Globus pallidus (tissue), 1 donor: ENCODE results near the gene CLDN3.
A peak's percentile ranks its signal among the peaks of the same experiment; 100 is the strongest.
"Not testable (repeated sequence)": the region's sequence is repeated elsewhere in the genome, so short reads cannot be mapped to it uniquely, and the experiment has no call there.

Experiments
- DNase-seq: peaks from one replicate; pipeline ENCODE4 v3.0.0-alpha.2; 2015; ENCODE audit warnings: low spot score

CLDN3 gene

DNA sequence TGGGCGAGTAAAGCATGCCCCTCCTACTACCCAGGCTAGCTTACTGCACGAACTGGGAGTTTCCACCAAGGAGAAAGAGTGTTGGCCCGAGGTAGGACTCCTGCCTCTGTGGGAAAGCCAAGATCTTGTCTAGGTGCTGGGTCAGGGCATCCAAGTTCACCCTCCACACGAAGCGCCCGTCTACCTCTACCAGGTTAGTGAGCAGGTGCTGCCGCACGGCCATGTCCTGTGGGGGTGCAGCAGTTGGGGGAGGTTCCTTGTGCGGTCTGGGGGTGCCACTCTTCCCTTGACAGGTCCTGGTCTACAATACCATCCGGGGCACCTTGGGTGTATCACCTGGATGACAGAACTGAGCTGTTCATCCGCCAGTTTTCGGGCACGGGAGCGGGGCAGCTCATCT, 33.2 kb downstream of the CLDN3 start:
- no peak for DNase-seq

DNA sequence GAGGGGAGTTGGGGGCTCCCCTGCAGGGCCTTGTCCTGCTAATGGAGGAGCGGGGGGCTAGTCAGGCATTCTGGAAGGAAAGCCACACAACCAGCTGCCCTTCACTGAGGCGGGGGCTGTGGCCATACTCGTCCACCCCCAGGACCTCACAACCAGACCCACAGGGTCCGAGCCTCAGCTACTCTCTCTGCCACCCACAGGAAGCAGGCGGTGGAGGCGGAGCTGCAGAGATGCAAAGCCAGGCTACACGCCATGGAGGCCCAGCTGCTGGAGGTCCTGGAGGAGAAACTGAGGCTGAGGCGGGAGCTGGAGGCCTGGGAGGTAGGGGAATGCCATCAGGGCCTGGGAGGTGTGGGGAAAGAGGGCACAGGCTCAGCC, 34.6 kb downstream of the CLDN3 start:
- DNase-seq, result no peak

DNA sequence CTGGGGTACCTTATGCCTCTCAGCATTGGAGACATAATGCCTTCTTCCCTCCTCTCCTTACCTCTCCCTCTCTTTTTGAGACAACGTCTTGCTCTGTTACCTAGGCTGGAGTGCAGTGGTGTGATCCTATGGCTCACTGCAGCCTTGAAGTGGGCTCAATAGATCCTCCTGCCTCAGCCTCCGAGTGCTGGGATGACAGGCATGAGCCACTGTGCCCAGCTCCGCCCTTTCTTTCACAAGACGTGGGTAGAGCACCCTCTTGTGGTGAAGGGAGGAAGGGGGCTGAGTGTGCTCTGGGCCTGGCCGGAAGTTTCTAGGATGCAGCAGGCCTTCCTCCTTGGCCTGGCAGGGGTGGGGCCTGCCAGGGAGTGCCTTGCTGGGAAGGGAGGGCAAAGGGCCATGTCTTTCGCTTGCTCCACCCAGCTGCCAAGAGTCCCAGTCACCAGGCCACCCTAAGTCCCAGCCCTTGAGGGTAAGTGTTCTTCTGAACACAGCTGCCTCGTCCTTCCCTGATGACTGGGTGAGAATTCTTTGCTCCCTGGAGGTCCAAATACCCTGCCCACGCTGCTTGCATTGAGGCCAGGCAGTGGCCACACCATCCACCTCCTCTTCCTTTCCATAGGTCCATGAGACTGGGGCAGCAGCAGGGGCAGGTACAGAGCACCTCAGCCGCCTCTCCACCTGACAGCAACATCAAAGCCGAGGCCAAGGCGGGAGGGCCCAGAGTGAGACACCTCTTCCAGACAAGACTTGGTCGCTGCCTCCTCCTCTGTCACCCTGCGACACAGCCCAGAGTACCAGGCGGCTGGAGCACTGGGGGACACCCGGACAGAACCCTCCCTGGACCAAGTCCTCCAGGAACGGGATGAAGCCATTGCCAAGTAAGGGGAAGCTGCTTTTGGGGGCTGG, 35.2 kb downstream of the CLDN3 start:
- DNase-seq, result peak; percentile 45

GRCh38 chr7:73732397-73732796, 37.7 kb downstream of the CLDN3 start:
- no peak for DNase-seq

DNA sequence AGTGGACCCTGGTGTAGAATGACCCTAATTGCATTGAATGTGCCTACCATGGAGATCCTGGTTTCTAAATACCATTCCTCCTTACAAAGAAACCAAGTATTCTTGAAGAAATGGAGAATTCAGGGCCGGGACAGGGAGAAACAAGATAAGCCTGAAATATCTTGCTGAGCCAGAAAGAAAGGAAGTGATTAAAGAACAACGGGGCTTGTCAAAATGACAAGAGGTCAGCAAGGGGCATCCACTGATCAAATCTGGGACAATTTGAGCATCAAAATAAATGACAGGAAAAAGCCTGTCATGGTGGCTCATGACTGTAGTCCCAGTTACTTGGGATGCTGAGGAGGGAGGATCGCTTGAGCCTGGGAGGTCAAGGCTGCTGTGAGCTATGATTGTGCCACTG, 39.6 kb downstream of the CLDN3 start:
- no peak for DNase-seq

DNA sequence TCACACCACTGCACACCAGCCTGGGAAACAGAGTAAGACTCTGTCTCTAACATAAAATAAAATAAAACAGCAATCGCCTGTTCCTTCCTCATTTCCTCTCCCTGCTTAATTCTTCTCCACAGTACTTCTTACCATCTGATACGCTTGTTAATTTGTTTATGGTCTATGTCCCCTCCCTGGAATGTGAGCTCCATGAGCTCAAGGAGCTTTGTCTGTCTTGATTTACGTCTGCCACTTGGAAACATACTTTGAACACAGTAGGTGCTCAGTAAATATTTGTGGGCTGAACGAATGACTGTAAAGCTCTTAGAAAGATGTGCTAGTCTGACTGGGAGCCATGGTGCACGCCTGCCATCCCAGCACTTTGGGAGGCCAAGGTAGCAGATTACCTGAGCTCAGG, 41.5 kb downstream of the CLDN3 start:
- DNase-seq, result no peak

- no peak for DNase-seq
Measured at GRCh38 chr7:73727952-73728351, 42.1 kb downstream of the CLDN3 start.

DNA sequence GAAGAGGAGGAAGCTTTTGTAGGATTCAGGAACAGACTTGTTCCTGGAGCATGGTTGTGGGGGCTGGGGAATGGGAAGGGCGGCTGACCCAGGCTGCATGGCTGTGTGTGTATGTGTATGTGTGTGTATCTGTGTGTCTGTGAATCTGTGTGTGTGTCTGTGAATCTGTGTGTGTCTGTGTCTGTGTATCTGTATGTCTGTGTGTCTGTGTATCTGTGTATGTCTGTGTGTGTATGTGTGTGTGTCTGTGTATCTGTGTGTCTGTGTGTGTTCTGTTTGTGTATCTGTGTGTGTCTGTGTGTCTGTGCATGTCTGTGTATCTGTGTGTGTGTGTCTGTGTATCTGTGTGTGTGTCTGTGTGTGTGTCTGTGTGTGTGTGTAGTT, 44.0 kb downstream of the CLDN3 start:
- DNase-seq, result no peak

- no peak for DNase-seq
Measured at GRCh38 chr7:73723813-73724212, 46.3 kb downstream of the CLDN3 start.

GRCh38 chr7:73722785-73723184, 47.3 kb downstream of the CLDN3 start:
- DNase-seq, result no peak

- DNase-seq, result not testable (repeated sequence)
Measured at GRCh38 chr7:73722182-73722581, 47.9 kb downstream of the CLDN3 start.

GRCh38 chr7:73721377-73721817, 48.7 kb downstream of the CLDN3 start:
- DNase-seq, result peak; percentile 69

DNA sequence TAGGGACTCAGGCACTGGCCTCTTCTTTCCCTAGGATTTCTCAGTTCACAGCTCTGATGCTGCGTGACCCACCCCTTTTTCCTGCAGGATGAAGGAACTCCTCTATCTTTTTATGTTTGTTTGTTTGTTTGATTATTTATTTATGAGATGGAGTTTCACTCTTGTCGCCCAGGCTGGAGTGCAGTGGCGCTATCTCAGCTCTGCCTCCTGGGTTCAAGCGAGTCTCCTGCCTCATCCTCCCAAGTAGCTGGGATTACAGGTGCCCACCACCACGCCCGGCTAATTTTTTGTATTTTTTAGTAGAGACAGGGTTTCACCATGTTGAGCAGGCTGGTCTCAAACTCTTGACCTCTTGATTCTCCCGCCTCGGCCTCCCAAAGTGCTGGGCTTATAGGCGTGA, 49.6 kb downstream of the CLDN3 start:
- DNase-seq, result not testable (repeated sequence)

GRCh38 chr7:73719806-73720169, 50.3 kb downstream of the CLDN3 start:
- DNase-seq, result no peak
